Activated naive CD8-positive, alpha-beta T cell treated with anti-CD3 and anti-CD28 coated beads, Interleukin-2, amount 50 U/mL, for 24 hours (primary cell): ENCODE data around the gene JAKMIP2.
A peak's percentile ranks its signal among the peaks of the same experiment; 100 is the strongest.
"Not testable (repeated sequence)": the region's sequence is repeated elsewhere in the genome, so short reads cannot be mapped to it uniquely, and the experiment has no call there.

ENCODE experiments used
- ATAC-seq: fragments of 150-1000 bp; cut with Tn5 transposase; one replicate; pipeline ENCODE4 v1.10.0; 2021
- DNase-seq: peaks from one replicate; pipeline ENCODE4 v3.0.0; 2021
- H3K27ac Mint-ChIP-seq: one replicate; pipeline ENCODE4 v1.8.0; 2021; ENCODE audit warnings: mild to moderate bottlenecking, mixed read lengths
- H3K27me3 Mint-ChIP-seq: one replicate; pipeline ENCODE4 v1.8.0; 2021; ENCODE audit warnings: mixed read lengths
- H3K36me3 Mint-ChIP-seq: one replicate; pipeline ENCODE4 v1.8.0; 2021; ENCODE audit warnings: low read depth, mixed read lengths
- H3K4me1 Mint-ChIP-seq: one replicate; pipeline ENCODE4 v1.8.0; 2021; ENCODE audit warnings: mixed read lengths
- H3K4me3 Mint-ChIP-seq: one replicate; pipeline ENCODE4 v1.8.0; 2021; ENCODE audit warnings: mild to moderate bottlenecking, moderate library complexity, mixed read lengths
- H3K9me3 Mint-ChIP-seq: one replicate; pipeline ENCODE4 v1.8.0; 2021; ENCODE audit warnings: mixed read lengths

JAKMIP2 gene

GRCh38 chr5:147573211-147573610 is 209.3 kb downstream of the JAKMIP2 start:
- DNase-seq (no peak), ATAC-seq (no peak)
- Mint-ChIP-seq H3K9me3 (no peaks in the 10 kb centered on the region), H3K27ac (no peak overlapping the region), H3K4me1 (no peaks in the 10 kb centered on the region), H3K27me3 (peaks cover 3% of the 10 kb centered on the region), H3K36me3 (no peaks in the 10 kb centered on the region), H3K4me3 (no peak overlapping the region)

DNA sequence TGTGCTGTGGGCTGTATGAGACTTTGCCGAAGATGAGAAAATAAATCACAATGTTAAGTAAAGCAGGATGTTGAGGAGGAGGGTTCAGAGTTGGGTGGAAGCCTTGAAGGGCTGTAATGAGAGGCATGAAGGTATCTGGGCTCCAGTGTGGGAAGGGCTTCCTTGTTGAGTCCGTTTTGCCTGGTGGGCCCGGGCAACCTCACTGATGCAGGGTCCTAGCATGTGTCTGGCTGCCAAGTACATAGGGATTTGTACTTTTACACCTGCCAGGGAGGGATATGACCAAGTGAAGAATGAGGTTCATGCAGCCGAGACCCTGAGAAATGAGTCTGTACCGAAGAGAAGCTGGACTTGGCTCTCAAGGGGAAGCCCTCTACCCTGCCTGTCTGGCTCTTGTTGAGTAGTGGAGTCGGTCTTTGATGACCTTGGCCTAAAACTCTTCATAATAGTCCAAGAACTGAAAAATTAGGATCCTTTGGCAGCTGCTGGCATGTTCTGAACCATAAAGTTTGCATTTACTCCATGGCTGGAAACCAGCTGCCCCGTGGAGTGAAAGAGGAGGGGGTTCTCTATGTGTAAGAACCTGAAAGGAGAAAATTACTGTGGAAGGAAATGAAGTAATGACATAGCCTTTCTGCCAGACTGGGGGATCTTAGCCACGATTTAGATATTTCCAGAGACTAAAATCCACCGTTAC is 213.7 kb downstream of the JAKMIP2 start:
- H3K36me3 Mint-ChIP-seq = no peaks in the 10 kb centered on the region
- no peak for ATAC-seq
- H3K4me3 Mint-ChIP-seq = no peak overlapping the region
- peaks cover 1% of the 10 kb centered on the region for H3K27me3 Mint-ChIP-seq
- H3K4me1 Mint-ChIP-seq = no peaks in the 10 kb centered on the region
- no peak overlapping the region for H3K27ac Mint-ChIP-seq
- no peaks in the 10 kb centered on the region for H3K9me3 Mint-ChIP-seq
- no peak for DNase-seq

DNA sequence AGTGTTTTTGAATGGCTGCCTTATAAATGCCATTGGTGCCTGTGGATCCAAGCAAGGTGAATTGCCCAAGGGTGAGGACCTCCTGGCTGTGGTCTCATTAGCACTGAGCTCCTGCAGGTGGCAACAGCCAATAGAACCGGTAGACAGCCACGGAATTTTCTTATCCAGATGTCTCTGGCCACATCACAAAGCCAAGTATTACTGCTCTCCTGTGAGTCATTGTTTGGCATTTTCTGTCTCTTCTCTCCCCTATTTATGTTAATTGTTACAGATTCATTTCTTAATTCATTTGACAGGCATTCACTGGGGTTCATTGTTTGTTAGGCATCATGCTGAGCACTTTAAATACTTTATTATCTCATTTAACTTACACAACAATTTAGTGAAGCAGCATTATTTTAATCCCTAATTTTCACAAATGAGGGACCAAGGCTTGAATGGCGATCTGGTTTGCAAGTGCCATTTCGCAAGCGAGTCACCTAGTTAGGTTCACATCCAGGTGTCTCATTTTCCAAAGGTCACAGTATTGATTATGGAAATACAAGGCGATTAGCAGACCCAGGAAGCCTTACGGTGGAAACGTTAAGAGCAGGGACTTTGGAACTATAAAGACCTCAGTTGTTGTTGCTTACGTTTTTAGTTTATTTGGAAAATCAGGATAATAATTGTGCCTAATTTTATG is 214.5 kb downstream of the JAKMIP2 start:
- no peaks in the 10 kb centered on the region for H3K9me3 Mint-ChIP-seq
- H3K27ac Mint-ChIP-seq = no peak overlapping the region
- no peaks in the 10 kb centered on the region for H3K4me1 Mint-ChIP-seq
- ATAC-seq = no peak
- H3K27me3 Mint-ChIP-seq = peaks cover 1% of the 10 kb centered on the region
- H3K36me3 Mint-ChIP-seq = no peaks in the 10 kb centered on the region
- DNase-seq = no peak
- H3K4me3 Mint-ChIP-seq = no peak overlapping the region

- no peaks in the 10 kb centered on the region for H3K9me3 Mint-ChIP-seq
- DNase-seq (no peak), ATAC-seq (no peak)
- no peak overlapping the region for H3K4me3 Mint-ChIP-seq
- H3K4me1 Mint-ChIP-seq = no peaks in the 10 kb centered on the region
- peaks cover 3% of the 10 kb centered on the region for H3K27me3 Mint-ChIP-seq
- H3K36me3 Mint-ChIP-seq = no peaks in the 10 kb centered on the region
- no peak overlapping the region for H3K27ac Mint-ChIP-seq
These were observed 217.0 kb downstream of the JAKMIP2 start for GRCh38 chr5:147565524-147565923.

DNA sequence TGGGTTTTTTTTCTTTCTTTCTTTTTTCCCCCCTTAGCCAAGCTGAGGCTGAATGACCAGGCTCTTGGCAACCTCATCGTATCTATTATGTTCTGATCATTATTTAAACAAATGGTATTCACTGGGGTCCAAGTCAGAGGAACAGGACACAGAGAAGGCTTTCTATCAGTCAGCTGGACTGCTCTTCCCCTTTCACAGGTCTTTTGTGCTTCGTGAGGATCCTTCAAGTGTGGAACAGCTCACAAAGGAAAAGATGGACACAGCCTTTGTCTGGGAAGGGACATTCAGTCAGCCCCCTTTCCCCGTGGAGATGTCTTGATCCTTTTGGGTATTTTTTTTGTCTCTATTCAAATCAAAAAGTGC is 218.4 kb downstream of the JAKMIP2 start:
- DNase-seq (no peak), ATAC-seq (no peak)
- no peaks in the 10 kb centered on the region for H3K9me3 Mint-ChIP-seq
- H3K36me3 Mint-ChIP-seq = no peaks in the 10 kb centered on the region
- H3K4me1 Mint-ChIP-seq = no peaks in the 10 kb centered on the region
- H3K4me3 Mint-ChIP-seq = no peak overlapping the region
- no peak overlapping the region for H3K27ac Mint-ChIP-seq
- peaks cover 2% of the 10 kb centered on the region for H3K27me3 Mint-ChIP-seq

- ATAC-seq = no peak
- Mint-ChIP-seq H3K27me3 (peaks cover 2% of the 10 kb centered on the region), H3K4me3 (no peak overlapping the region), H3K9me3 (no peaks in the 10 kb centered on the region), H3K4me1 (no peaks in the 10 kb centered on the region), H3K36me3 (no peaks in the 10 kb centered on the region), H3K27ac (no peak overlapping the region)
- no peak for DNase-seq
These were observed 218.9 kb downstream of the JAKMIP2 start for GRCh38 chr5:147563466-147564123.

DNA sequence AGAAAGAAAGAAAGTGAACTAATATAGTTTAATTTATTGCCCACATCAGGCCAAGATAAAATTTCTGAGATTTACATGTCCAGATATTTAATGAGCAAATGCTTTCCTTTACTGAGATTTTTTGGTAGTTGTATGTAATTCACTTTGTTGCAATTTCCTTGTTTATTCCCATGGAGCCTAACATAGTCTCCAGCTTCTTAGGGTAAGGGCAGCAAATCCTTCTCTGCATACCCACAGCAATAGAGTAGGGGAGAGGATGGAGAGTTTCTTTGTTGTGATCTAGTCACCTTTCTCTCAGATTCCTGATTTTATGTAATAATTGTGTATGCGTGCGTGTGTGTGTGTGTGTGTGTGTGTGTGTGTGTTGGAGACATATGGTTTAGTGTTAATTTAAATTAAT is 221.1 kb downstream of the JAKMIP2 start:
- Mint-ChIP-seq H3K36me3 (no peaks in the 10 kb centered on the region), H3K9me3 (no peaks in the 10 kb centered on the region), H3K4me3 (no peak overlapping the region), H3K27ac (no peak overlapping the region), H3K27me3 (peaks cover 2% of the 10 kb centered on the region), H3K4me1 (no peaks in the 10 kb centered on the region)
- DNase-seq (no peak), ATAC-seq (no peak)

DNA sequence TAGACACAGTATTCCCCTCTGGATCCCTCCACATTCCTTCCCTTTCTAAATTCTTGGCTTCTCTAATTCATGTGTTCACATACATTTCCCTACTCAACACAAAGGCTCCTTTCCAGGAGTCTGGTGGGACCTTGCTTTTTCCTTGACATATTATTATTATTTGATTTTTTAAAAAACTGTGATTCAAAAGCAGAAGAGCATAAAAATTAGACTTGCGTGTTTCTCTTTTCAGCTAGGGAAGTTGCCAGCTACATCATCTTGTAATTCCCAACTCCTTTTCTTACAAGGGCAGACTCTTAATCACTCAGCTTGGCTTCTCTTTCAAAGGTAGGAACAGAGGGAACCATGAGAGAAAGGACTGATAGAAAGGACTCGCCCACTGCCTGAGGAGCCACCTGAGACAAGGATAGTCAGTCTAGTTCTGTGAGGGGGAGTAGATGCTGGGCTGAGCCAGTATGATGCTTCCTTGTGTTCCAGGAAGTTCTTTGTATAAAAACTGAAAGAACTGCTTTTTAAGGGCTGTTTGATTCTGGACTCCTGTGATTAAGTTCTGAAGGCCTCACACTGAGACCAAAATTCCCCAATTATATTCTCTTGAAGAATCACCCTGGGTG is 221.7 kb downstream of the JAKMIP2 start:
- no peak for DNase-seq

GRCh38 chr5:147559749-147560148 is 222.8 kb downstream of the JAKMIP2 start:
- no peak for ATAC-seq
- Mint-ChIP-seq H3K27me3 (peaks cover 2% of the 10 kb centered on the region), H3K9me3 (no peaks in the 10 kb centered on the region), H3K4me3 (no peak overlapping the region), H3K36me3 (no peaks in the 10 kb centered on the region), H3K4me1 (no peaks in the 10 kb centered on the region), H3K27ac (no peak overlapping the region)
- no peak for DNase-seq

More for the DNA sequence above, 221.7 kb downstream of the JAKMIP2 start:
- H3K4me1 Mint-ChIP-seq = no peaks in the 10 kb centered on the region
- no peak overlapping the region for H3K4me3 Mint-ChIP-seq
- ATAC-seq = no peak
- no peak overlapping the region for H3K27ac Mint-ChIP-seq
- H3K36me3 Mint-ChIP-seq = no peaks in the 10 kb centered on the region
- peaks cover 2% of the 10 kb centered on the region for H3K27me3 Mint-ChIP-seq
- no peaks in the 10 kb centered on the region for H3K9me3 Mint-ChIP-seq

DNA sequence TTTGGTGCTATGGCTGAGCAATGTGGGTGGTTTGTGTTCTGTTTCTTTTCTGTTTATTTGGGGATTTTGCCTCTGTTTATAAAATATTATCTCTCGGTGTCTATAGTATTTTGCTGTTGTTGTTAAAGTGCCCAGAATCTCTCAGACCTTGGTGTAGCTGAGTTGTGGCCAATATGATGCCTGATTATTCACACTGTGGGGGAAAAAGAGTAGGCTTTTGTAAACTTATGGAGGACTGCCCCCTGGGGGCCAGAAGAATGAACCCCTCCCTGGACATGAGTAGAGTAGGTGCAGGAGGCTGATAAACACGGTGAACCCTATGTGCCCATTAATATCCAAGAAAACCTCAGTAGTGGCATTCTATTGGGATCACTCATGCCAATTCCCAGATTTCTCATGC is 223.7 kb downstream of the JAKMIP2 start:
- ATAC-seq (peak; percentile 46), DNase-seq (no peak)
- Mint-ChIP-seq H3K4me1 (no peaks in the 10 kb centered on the region), H3K27me3 (peaks cover 2% of the 10 kb centered on the region), H3K36me3 (no peaks in the 10 kb centered on the region), H3K27ac (no peak overlapping the region), H3K4me3 (no peak overlapping the region), H3K9me3 (no peaks in the 10 kb centered on the region)

GRCh38 chr5:147557876-147558745 is 224.4 kb downstream of the JAKMIP2 start:
- Mint-ChIP-seq H3K4me1 (no peaks in the 10 kb centered on the region), H3K27ac (no peak overlapping the region)
- no peak for ATAC-seq

DNA sequence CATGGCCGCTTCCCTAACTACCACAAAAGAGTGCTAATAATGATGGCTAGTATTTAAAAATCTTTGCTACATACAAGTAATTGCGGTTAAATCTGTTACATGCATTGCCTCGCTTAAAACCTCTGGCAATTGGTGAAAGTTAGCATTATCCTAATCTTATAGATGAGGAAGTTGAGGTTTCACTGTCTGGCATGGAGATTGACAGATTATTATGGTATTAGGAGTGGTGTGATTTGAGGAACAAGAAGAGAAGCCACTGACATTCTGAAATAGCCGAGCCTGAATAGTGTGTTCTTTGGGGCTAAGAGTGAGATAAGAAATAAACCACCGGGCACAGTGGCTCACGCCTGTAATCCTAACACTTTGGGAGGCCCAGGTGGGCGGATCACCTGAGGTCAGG is 227.4 kb downstream of the JAKMIP2 start:
- Mint-ChIP-seq H3K27ac (no peak overlapping the region), H3K9me3 (no peaks in the 10 kb centered on the region), H3K27me3 (no peaks in the 10 kb centered on the region), H3K4me3 (no peak overlapping the region), H3K4me1 (no peaks in the 10 kb centered on the region), H3K36me3 (no peaks in the 10 kb centered on the region)
- DNase-seq (no peak), ATAC-seq (no peak)

More at GRCh38 chr5:147557876-147558745, 224.4 kb downstream of the JAKMIP2 start:
- DNase-seq = no peak
- Mint-ChIP-seq H3K4me3 (no peak overlapping the region), H3K36me3 (no peaks in the 10 kb centered on the region), H3K9me3 (no peaks in the 10 kb centered on the region), H3K27me3 (peaks cover 2% of the 10 kb centered on the region)

DNA sequence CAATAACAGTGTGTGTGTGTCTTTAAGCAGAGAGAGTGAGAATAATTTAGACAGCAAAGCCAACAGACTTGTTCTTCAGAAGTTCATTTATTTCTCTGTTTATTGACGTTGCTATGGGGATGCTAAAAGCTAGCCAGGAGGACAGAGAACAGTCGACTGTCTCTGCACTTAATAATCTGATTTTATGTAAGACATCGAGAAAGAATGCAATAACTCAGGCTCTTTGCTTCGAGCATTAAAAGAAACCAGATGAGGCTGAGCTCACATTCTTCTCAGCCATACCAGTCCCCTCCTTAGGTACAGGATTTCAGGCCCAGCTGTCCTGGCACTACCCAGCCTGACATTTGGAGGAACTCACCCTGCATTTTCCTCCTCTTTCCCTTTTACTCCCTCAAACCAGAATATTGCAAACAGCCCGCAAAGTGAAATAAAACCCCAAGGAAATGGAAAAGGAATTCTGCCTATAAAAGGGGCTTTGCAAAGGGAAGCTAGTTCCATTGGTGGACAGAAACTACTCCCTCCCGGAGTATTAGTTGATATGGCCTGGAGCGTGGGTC is 228.2 kb downstream of the JAKMIP2 start:
- Mint-ChIP-seq H3K9me3 (peaks cover 7% of the 10 kb centered on the region), H3K27ac (no peak overlapping the region), H3K27me3 (peaks cover 1% of the 10 kb centered on the region), H3K4me1 (no peaks in the 10 kb centered on the region), H3K36me3 (no peaks in the 10 kb centered on the region), H3K4me3 (no peak overlapping the region)
- ATAC-seq (no peak), DNase-seq (no peak)

DNA sequence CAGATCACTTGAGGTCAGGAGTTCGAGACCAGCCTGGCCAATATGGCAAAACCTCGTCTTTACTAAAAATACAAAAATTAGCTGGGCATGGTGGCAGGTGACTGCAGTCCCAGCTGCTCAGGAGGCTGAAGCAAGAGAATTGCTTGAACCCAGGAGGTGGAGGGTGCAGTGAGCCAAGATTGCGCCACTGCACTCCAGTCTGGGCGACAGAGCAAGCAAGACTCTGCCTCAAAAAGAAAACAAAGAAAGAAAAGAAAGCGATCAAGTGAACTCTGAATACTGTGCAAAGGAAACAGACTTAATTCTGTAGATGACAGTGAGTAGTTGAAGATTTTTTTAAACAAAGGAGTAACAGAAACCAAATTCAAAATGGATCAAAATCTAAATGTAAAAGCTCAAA is 228.7 kb downstream of the JAKMIP2 start:
- H3K27ac Mint-ChIP-seq, H3K4me3 Mint-ChIP-seq, H3K9me3 Mint-ChIP-seq, H3K36me3 Mint-ChIP-seq, H3K4me1 Mint-ChIP-seq, DNase-seq, ATAC-seq, H3K27me3 Mint-ChIP-seq: not testable (repeated sequence)
